CD14-positive monocyte (primary cell): Measurements from ENCODE around the gene PYGO2. TPM values are rescaled to one million over a fixed set of nuclear protein-coding genes. Genes with fewer than 3 reads are reported as not detected.

ENCODE experiments used
- DNase-seq, 3 donors: peaks; one replicate each; pipeline ENCODE4 v3.0.0-alpha.2; 2011 to 2022
- H2AFZ ChIP-seq: 2 replicates; pipeline ENCODE4 v1.6.0; 2012; ENCODE audit warnings: mild to moderate bottlenecking, low read depth, low read length, inconsistent platforms; ENCODE audit not compliant: insufficient read depth, poor library complexity, severe bottlenecking
- H3K27ac ChIP-seq, 2 donors: 1 replicate in 1 of 2; 2 replicates in 1 of 2; pipeline ENCODE4 v1.5.1; 2012 to 2013; ENCODE audit warnings: low read length in 2 of 2, control low read depth in 1 of 2, inconsistent platforms in 1 of 2, low read depth in 1 of 2, mild to moderate bottlenecking in 1 of 2
- H3K27me3 ChIP-seq, 2 donors: one replicate each; pipeline versions ENCODE4 v1.6.0 to v1.6.1; 2011 to 2013; ENCODE audit warnings: low read length in 2 of 2; ENCODE audit not compliant: control insufficient read depth in 2 of 2, insufficient read depth in 2 of 2
- H3K36me3 ChIP-seq, 2 donors: replicated peaks in 1 of 2; 1 replicate in 1 of 2; 2 replicates in 1 of 2; pipeline versions ENCODE4 v1.5.1 to v1.6.1; 2012 to 2013; ENCODE audit warnings: low read length in 2 of 2, control low read depth in 1 of 2, inconsistent platforms in 1 of 2, mild to moderate bottlenecking in 1 of 2; ENCODE audit not compliant: insufficient read depth in 2 of 2, control insufficient read depth in 1 of 2
- H3K4me1 ChIP-seq, 2 donors: 1 replicate in 1 of 2; 2 replicates in 1 of 2; pipeline versions ENCODE4 v1.5.1 to v1.6.1; 2012 to 2013; ENCODE audit warnings: low read length in 2 of 2, control low read depth in 1 of 2, inconsistent platforms in 1 of 2, mild to moderate bottlenecking in 1 of 2, moderate library complexity in 1 of 2; ENCODE audit not compliant: insufficient read depth in 2 of 2, control insufficient read depth in 1 of 2
- H3K4me2 ChIP-seq: replicated peaks from 2 replicates; pipeline ENCODE3; 2012; ENCODE audit warnings: low read length, moderate library complexity, mild to moderate bottlenecking; ENCODE audit not compliant: poor library complexity, severe bottlenecking; ENCODE audit errors: extremely low read depth
- H3K4me3 ChIP-seq, 3 experiments: fragments of 200-600 bp in 1 of 3; sonication (generic) in 1 of 3; replicated peaks in 1 of 3; 1 replicate in 2 of 3; 2 replicates in 1 of 3; pipeline ENCODE4 v1.5.1; 2011 to 2013; ENCODE audit warnings: low read length in 3 of 3, mild to moderate bottlenecking in 3 of 3, control low read depth in 2 of 3, low read depth in 2 of 3, inconsistent platforms in 1 of 3, moderate library complexity in 1 of 3
- H3K79me2 ChIP-seq: 2 replicates; pipeline ENCODE4 v1.6.0; 2012; ENCODE audit warnings: mild to moderate bottlenecking, control low read depth, inconsistent platforms, low read length, moderate library complexity; ENCODE audit not compliant: insufficient read depth
- H3K9ac ChIP-seq: 2 replicates; pipeline ENCODE4 v1.6.0; 2017; ENCODE audit warnings: low read length, mild to moderate bottlenecking; ENCODE audit not compliant: insufficient read depth, poor library complexity, severe bottlenecking
- H3K9me3 ChIP-seq, 2 donors: replicated peaks in 1 of 2; 1 replicate in 1 of 2; 2 replicates in 1 of 2; pipeline versions ENCODE4 v1.5.1 to v1.6.1; 2012 to 2013; ENCODE audit warnings: low read length in 2 of 2, control low read depth in 1 of 2; ENCODE audit not compliant: control insufficient read depth in 1 of 2, insufficient read depth in 1 of 2
- H4K20me1 ChIP-seq: 2 replicates; pipeline ENCODE4 v1.6.0; 2012; ENCODE audit warnings: mild to moderate bottlenecking, low read length, control low read depth, moderate library complexity; ENCODE audit not compliant: insufficient read depth
- H3K27ac Mint-ChIP-seq, 7 donors: one replicate each; pipeline ENCODE4 v1.8.0; 2020; ENCODE audit warnings: mild to moderate bottlenecking in 7 of 7, mixed read lengths in 7 of 7, moderate library complexity in 6 of 7, inconsistent platforms in 2 of 7
- H3K27me3 Mint-ChIP-seq, 3 donors: one replicate each; pipeline ENCODE4 v1.8.0; 2021 to 2022; ENCODE audit warnings: low read depth in 3 of 3, mild to moderate bottlenecking in 3 of 3, mixed read lengths in 3 of 3, moderate library complexity in 3 of 3, inconsistent platforms in 1 of 3
- H3K36me3 Mint-ChIP-seq, 2 donors: one replicate each; pipeline ENCODE4 v1.8.0; 2020; ENCODE audit warnings: mixed read lengths in 2 of 2, inconsistent platforms in 1 of 2, mild to moderate bottlenecking in 1 of 2
- H3K4me1 Mint-ChIP-seq: one replicate; pipeline ENCODE4 v1.8.0; 2020; ENCODE audit warnings: mild to moderate bottlenecking, mixed read lengths
- H3K4me3 Mint-ChIP-seq, 2 donors: one replicate each; pipeline ENCODE4 v1.8.0; 2020; ENCODE audit warnings: mild to moderate bottlenecking in 2 of 2, mixed read lengths in 2 of 2, moderate library complexity in 1 of 2
- H3K9me3 Mint-ChIP-seq, 7 donors: one replicate each; pipeline ENCODE4 v1.8.0; 2020 to 2022; ENCODE audit warnings: mixed read lengths in 7 of 7, mild to moderate bottlenecking in 6 of 7, moderate library complexity in 6 of 7, inconsistent platforms in 2 of 7
- WGBS: methylation state at CpG from one replicate; pipeline ENCODE4 v1.1.5; 2013; ENCODE audit warnings: missing lambda C conversion rate; ENCODE audit not compliant: insufficient coverage; 5-methylcytosine and 5-hydroxymethylcytosine counted together
- intact Hi-C, 2 donors: fragments of 100-400 bp; cut with micrococcal nuclease; formaldehyde crosslinking; loops; one replicate each; pipeline versions ENCODE4 v1.15.0 to v1.15.1; 2023
- polyA plus RNA-seq, 3 donors: library from polyadenylated mRNA; depleted of rRNA in 1 of 3; unstranded in 2 of 3; stranded (reverse) in 1 of 3; fragments of 300-500 nt in 2 of 3; fragments of >200 nt in 1 of 3; fragmentation: Illumina TruSeq in 2 of 3; gene quantifications; 1 replicate in 2 of 3; 2 replicates in 1 of 3; pipeline ENCODE4 v1.2.3, GENCODE V29; 2012 to 2021
- TF ChIP-seq, protein P1 (sequence below): fragments of 200-600 bp; IDR thresholded peaks from one replicate; pipeline ENCODE4 v1.8.0; 2022; ENCODE audit warnings: antibody characterized with exemption, mild to moderate bottlenecking

The PYGO2 gene
- polyA plus RNA-seq, 3 donors, result 8.2 to 12.5 (median 12.0) TPM

DNA sequence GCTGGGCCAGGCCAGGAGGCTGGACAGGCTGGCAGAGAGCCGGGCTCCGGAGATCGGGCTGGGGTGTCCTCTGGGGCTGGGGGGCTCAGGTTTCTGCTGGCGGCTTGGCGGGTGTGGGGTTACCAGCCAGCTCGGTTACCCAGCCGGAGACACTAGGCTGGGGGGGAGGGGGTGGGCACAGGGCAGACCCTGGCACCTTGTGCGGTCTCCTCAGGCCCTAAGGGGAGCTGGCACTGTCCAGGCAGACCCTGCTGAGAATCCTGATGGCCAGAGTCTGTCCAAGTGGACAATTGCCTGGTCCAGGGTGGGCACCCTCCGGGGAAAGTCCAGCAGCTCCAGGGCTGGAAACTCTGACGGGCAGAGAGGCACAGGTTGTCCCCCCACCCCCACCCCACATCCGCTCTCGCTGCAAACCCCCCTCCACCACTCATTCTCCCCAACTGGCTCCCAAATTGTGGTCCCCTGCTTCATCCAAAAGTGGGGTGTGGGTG is 47.7 kb upstream of the PYGO2 start:
- H3K27ac Mint-ChIP-seq, result peak overlapping the region; percentile 86 to 96 (median 94)
- no peak overlapping the region for H2AFZ ChIP-seq
- H3K4me1 Mint-ChIP-seq, result peaks cover 80% of the 10 kb centered on the region
- TF ChIP-seq, protein P1, sequence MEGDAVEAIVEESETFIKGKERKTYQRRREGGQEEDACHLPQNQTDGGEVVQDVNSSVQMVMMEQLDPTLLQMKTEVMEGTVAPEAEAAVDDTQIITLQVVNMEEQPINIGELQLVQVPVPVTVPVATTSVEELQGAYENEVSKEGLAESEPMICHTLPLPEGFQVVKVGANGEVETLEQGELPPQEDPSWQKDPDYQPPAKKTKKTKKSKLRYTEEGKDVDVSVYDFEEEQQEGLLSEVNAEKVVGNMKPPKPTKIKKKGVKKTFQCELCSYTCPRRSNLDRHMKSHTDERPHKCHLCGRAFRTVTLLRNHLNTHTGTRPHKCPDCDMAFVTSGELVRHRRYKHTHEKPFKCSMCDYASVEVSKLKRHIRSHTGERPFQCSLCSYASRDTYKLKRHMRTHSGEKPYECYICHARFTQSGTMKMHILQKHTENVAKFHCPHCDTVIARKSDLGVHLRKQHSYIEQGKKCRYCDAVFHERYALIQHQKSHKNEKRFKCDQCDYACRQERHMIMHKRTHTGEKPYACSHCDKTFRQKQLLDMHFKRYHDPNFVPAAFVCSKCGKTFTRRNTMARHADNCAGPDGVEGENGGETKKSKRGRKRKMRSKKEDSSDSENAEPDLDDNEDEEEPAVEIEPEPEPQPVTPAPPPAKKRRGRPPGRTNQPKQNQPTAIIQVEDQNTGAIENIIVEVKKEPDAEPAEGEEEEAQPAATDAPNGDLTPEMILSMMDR, result no peak
- intact Hi-C loops, result loop anchor here (5.0 kb wide), 2 partner anchors 37 to 43 kb away; partner anchors contain the start of genes ADAM15 (in 1 of the 2), CKS1B (in 1 of the 2) and SHC1 (in 1 of the 2)
- peaks cover 13 to 35% of the 10 kb centered on the region in 2 donors for H3K36me3 Mint-ChIP-seq
- peaks cover 86 to 100% of the 10 kb centered on the region in 2 donors for H3K4me1 ChIP-seq
- no peaks in the 10 kb centered on the region for H3K9me3 Mint-ChIP-seq
- peak overlapping the region; percentile 79 for H3K9ac ChIP-seq
- peaks cover 7 to 16% of the 10 kb centered on the region in 2 donors for H3K36me3 ChIP-seq
- H3K4me3 ChIP-seq, result peak overlapping the region; percentile 89 to 100 (median 93)
- no peaks in the 10 kb centered on the region for H3K9me3 ChIP-seq
- H3K79me2 ChIP-seq, result peaks cover 100% of the 10 kb centered on the region
- peak overlapping the region; percentile 100 for H3K4me2 ChIP-seq
- no peaks in the 10 kb centered on the region for H3K27me3 Mint-ChIP-seq
- H3K27ac ChIP-seq, result peak overlapping the region; percentile 91 to 99
- peaks cover 69% of the 10 kb centered on the region for H4K20me1 ChIP-seq
- H3K27me3 ChIP-seq, result no peaks in the 10 kb centered on the region
- 71% methylated on average over 9 of the region's 12 CpGs for WGBS
- DNase-seq, result no peak
- peak overlapping the region; percentile 91 to 98 for H3K4me3 Mint-ChIP-seq

DNA sequence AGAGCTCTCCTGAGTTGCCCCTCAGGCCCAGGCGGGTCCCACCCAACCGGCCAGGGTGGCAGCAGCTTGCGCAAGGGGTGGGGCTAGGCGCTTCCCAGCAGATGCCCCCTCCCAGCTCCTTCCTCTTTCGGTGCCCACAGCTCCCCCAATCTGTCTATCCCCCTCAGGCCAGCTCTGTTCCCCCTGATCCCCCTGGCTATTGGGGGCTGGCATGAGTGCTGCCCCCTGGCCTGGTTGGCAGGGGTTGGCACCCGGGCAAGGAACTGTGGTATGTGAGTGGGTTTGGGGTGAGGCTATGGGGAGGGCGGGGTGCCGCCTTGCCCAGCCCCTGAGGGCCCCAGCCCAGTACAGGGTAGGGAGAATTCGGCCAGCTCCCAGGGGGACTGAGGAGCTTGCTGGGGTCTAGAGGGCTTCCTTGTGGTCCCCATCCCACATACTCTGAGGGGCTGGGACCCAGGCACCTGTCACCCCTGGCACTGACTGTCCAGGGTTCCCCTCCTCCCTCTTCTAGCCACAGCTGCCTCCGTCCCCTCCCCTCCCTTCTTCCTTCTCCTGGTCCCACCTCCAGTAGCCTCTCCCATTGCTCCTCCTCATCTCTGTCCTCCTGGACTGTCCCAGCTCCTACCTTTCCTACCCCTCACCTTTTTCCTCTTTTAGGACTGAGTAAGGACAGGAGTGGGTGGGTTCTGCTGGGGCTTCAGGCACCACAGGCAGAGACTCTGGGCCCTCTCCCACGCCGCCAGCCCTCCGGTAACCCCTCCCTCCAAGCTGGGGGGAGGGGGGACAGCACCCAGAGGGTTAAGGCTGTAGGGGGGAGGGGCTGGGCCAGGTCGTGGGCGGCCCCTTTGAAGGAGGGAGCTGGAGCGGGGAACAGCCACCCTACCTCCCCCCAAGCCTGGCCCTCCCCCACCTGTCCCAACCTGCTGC is 46.7 kb upstream of the PYGO2 start:
- H3K4me1 Mint-ChIP-seq, result peaks cover 74% of the 10 kb centered on the region
- no peaks in the 10 kb centered on the region for H3K9me3 Mint-ChIP-seq
- Histone ChIP-seq H2AFZ (no peak overlapping the region), H3K27ac (peak overlapping the region; percentile 91 to 99), H4K20me1 (peaks cover 60% of the 10 kb centered on the region), H3K27me3 (no peaks in the 10 kb centered on the region), H3K4me1 (peaks cover 79 to 93% of the 10 kb centered on the region in 2 donors), H3K4me3 (peak overlapping the region; percentile 89 to 100 (median 93)), H3K9ac (peak overlapping the region; percentile 79), H3K9me3 (no peaks in the 10 kb centered on the region), H3K79me2 (peaks cover 100% of the 10 kb centered on the region), H3K36me3 (peaks cover 0 to 8% of the 10 kb centered on the region in 2 donors), H3K4me2 (peak overlapping the region; percentile 100)
- peaks cover 8 to 27% of the 10 kb centered on the region in 2 donors for H3K36me3 Mint-ChIP-seq
- WGBS, result 4% methylated on average over 5 of the region's 16 CpGs
- intact Hi-C loops, result loop anchor here (5.0 kb wide), 2 partner anchors 36 to 44 kb away; partner anchors contain the start of genes ADAM15 (in 1 of the 2), CKS1B (in 1 of the 2) and SHC1 (in 1 of the 2)
- H3K27me3 Mint-ChIP-seq, result no peaks in the 10 kb centered on the region
- H3K27ac Mint-ChIP-seq, result peak overlapping the region; percentile 77 to 100 (median 94)
- peak in 2 of 3 donors; percentile 54 to 58 for DNase-seq
- H3K4me3 Mint-ChIP-seq, result peak overlapping the region; percentile 91 to 98
- TF ChIP-seq, protein P1, result no peak
